A549 (cell line): Measurements from ENCODE around the gene COPS4. TPM values are rescaled to one million over a fixed set of nuclear protein-coding genes. Genes with fewer than 3 reads are reported as not detected.
A peak's percentile ranks its signal among the peaks of the same experiment; 100 is the strongest.
"Not testable (repeated sequence)": the region's sequence is repeated elsewhere in the genome, so short reads cannot be mapped to it uniquely, and the experiment has no call there.

Source experiments
- ATAC-seq, 2 experiments: fragments of 200-7000 bp in 1 of 2; fragments of >200 bp in 1 of 2; cut with Nextera tagmentation in 1 of 2; cut with Tn5 transposase in 1 of 2; 3 replicates each; pipeline versions ENCODE4 v1.8.0 to v1.9.1; 2018 to 2020; ENCODE audit warnings: mild to moderate bottlenecking in 1 of 2, moderate library complexity in 1 of 2
- CTCF ChIA-PET: fragments of 300-600 bp; sonication (Branson Sonifier 250); formaldehyde crosslinking; extraction: SDS; loops from one replicate; lab custom pipeline; 2021; ENCODE audit warnings: antibody characterized with exemption, inconsistent platforms; lab: Yijun Ruan, JAX
- POLR2A ChIA-PET: fragments of 350-600 bp; formaldehyde crosslinking; extraction: SDS; loops from one replicate; lab custom pipeline; 2021; ENCODE audit warnings: antibody characterized with exemption, inconsistent platforms; lab: Yijun Ruan, JAX
- DNase-seq, 2 experiments: peaks; one replicate each; pipeline versions ENCODE4 v3.0.0 to v3.0.0-alpha.2; 2011 to 2016; ENCODE audit warnings: low read depth in 1 of 2, low spot score in 1 of 2
- FAIRE-seq: peaks from 2 replicates; lab custom pipeline; 2011; peaks lifted over from hg19 to GRCh38; lab: Jason Lieb, UNC
- H3K27ac ChIP-seq, 2 experiments: fragments of >200 bp; sonication (Bioruptor Twin); formaldehyde crosslinking; 3 replicates each; pipeline ENCODE4 v1.5.1; 2016 to 2017
- H3K4me1 ChIP-seq: fragments of >200 bp; sonication (Bioruptor Twin); formaldehyde crosslinking; 3 replicates; pipeline ENCODE4 v1.6.1; 2016
- H3K4me2 ChIP-seq: fragments of >200 bp; sonication (Bioruptor Twin); formaldehyde crosslinking; 3 replicates; pipeline ENCODE4 v1.6.1; 2016
- H3K4me3 ChIP-seq: fragments of >200 bp; sonication (Bioruptor Twin); formaldehyde crosslinking; 3 replicates; pipeline ENCODE4 v1.5.1; 2016
- H3K9me3 ChIP-seq: fragments of >200 bp; sonication (Bioruptor Twin); formaldehyde crosslinking; 3 replicates; pipeline ENCODE4 v1.6.1; 2016
- CBX8 ChIP-seq: fragments of 200-600 bp; sonication (generic); IDR thresholded peaks from 2 replicates; pipeline ENCODE4 v1.6.1; 2016
- FOSL2 ChIP-seq, 2 experiments: fragments of 450-650 bp in 1 of 2; fragments of >200 bp in 1 of 2; sonication (Bioruptor Twin) in 1 of 2; formaldehyde crosslinking; IDR thresholded peaks; 2 replicates each; pipeline versions ENCODE4 v1.5.0 to v1.6.1; 2016 to 2020; ENCODE audit warnings: mild to moderate bottlenecking in 1 of 2, moderate library complexity in 1 of 2
- HDAC2 ChIP-seq: fragments of 200-600 bp; sonication (generic); IDR thresholded peaks from 2 replicates; pipeline ENCODE4 v1.6.1; 2016
- MYC ChIP-seq: IDR thresholded peaks from 2 replicates; pipeline ENCODE4 v1.6.1; 2012; ENCODE audit warnings: mild to moderate bottlenecking, inconsistent platforms, low read length, improper control_type of control experiment, borderline replicate concordance
- NFE2L2 ChIP-seq: fragments of 150-350 bp; conservative IDR thresholded peaks from 2 replicates; pipeline ENCODE4 v1.6.1; 2014; ENCODE audit warnings: low read length
- NR3C1 ChIP-seq: fragments of >200 bp; sonication (Bioruptor Twin); formaldehyde crosslinking; IDR thresholded peaks from 3 replicates; pipeline ENCODE4 v1.6.1; 2017
- PHF8 ChIP-seq: fragments of 200-600 bp; sonication (generic); IDR thresholded peaks from 2 replicates; pipeline ENCODE4 v1.6.1; 2016; ENCODE audit warnings: low read depth, mild to moderate bottlenecking, antibody characterized with exemption, moderate library complexity, borderline replicate concordance
- POLR2AphosphoS2 ChIP-seq: conservative IDR thresholded peaks from 2 replicates; pipeline ENCODE4 v1.6.1; 2012; ENCODE audit warnings: low read length, improper control_type of control experiment, inconsistent platforms
- RAD21 ChIP-seq, 2 experiments: fragments of >200 bp in 1 of 2; sonication (Bioruptor Twin) in 1 of 2; formaldehyde crosslinking in 1 of 2; IDR thresholded peaks in 1 of 2; conservative IDR thresholded peaks in 1 of 2; 2 replicates in 1 of 2; 3 replicates in 1 of 2; pipeline ENCODE4 v1.6.1; 2012 to 2018; ENCODE audit warnings: inconsistent platforms in 1 of 2
- ZNF302 ChIP-seq: fragments of 250-450 bp; sonication (Bioruptor Pico); IDR thresholded peaks from 2 replicates; pipeline ENCODE4 v1.9.0; 2021; ENCODE audit warnings: inconsistent platforms, mild to moderate bottlenecking, moderate library complexity
- WGBS: methylation state at CpG from one replicate; pipeline ENCODE4 v1.1.6; 2017; ENCODE audit errors: missing lambda C conversion rate; 5-methylcytosine and 5-hydroxymethylcytosine counted together
- polyA plus RNA-seq, 4 experiments: library from polyadenylated mRNA; depleted of rRNA in 3 of 4; stranded (reverse); fragments of >200 nt; fragmentation: RNase III in 1 of 4; extraction: RNeasy Plus Mini Kit Qiagen cat#74134 plus additional on column Dnase treatment in 1 of 4; gene quantifications; 2 replicates in 3 of 4; 3 replicates in 1 of 4; pipeline ENCODE4 v1.2.3, GENCODE V29; 2011 to 2017
- TF ChIP-seq, protein P1 (sequence below): IDR thresholded peaks from 2 replicates; pipeline ENCODE4 v1.6.1; 2012; ENCODE audit warnings: low read depth, borderline replicate concordance
- TF ChIP-seq, protein P2 (sequence below): fragments of 250-450 bp; sonication (Bioruptor Pico); IDR thresholded peaks from 2 replicates; pipeline ENCODE4 v1.5.0; 2021; ENCODE audit warnings: mild to moderate bottlenecking, moderate library complexity, borderline replicate concordance

The COPS4 gene
- polyA plus RNA-seq, 2 of the 4 experiments (the other 2 are of a cell fraction), result 36.5 to 36.8 TPM

DNA sequence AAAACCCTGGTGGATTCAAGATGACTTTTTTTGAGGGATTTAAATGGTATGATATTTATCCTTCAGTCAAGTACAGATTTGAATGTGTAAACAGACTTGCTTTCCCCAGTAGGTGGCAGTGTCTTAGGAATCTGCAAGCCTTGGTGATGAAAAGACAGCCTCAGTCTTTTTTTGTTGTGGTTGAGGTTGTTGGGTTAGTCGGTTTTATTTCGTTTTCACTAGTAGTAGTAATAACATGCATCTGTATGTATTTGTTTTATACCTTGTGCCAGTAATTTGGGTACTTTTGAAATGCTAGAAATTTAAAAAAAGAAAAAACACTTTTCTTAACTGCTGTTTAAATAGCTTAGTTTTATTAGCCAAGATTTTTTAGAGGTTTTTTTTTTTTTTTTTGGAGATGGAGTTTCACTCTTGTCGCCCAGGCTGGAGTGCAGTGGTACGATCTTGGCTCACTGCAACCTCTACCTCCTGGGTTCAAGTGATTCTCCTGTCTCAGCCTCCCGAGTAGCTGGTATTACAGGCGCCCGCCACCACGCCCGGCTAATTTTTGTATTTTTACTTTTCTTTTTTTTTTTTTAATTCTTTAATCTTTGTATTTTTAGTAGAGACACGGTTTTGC, 39.2 kb downstream of the COPS4 start (continued):
- TF ChIP-seq, protein P1, sequence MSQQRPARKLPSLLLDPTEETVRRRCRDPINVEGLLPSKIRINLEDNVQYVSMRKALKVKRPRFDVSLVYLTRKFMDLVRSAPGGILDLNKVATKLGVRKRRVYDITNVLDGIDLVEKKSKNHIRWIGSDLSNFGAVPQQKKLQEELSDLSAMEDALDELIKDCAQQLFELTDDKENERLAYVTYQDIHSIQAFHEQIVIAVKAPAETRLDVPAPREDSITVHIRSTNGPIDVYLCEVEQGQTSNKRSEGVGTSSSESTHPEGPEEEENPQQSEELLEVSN, result no peak

DNA sequence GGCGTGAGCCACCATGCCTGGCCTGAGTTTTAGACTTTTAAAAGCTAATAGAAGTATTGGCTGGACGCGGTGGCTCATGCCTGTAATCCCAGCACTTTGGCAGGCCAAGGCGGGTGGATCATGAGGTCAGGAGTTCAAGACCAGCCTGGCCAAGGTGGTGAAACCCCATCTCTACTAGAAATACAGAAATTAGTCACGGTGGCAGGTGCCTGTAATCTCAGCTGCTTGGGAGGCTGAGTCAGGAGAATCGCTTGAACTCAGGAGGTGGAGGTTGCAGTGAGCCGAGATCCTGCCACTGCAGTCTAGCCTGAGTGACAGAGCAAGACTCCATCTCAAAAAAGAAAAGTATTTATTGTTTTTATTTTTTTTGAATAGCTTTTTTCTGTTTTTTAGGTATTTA, 39.8 kb downstream of the COPS4 start:
- POLR2A ChIA-PET, result interaction anchor here (0.6 kb wide), 1 partner anchor 35 kb away, joined by 4 read pairs; no protein-coding TSS in a partner anchor

DNA sequence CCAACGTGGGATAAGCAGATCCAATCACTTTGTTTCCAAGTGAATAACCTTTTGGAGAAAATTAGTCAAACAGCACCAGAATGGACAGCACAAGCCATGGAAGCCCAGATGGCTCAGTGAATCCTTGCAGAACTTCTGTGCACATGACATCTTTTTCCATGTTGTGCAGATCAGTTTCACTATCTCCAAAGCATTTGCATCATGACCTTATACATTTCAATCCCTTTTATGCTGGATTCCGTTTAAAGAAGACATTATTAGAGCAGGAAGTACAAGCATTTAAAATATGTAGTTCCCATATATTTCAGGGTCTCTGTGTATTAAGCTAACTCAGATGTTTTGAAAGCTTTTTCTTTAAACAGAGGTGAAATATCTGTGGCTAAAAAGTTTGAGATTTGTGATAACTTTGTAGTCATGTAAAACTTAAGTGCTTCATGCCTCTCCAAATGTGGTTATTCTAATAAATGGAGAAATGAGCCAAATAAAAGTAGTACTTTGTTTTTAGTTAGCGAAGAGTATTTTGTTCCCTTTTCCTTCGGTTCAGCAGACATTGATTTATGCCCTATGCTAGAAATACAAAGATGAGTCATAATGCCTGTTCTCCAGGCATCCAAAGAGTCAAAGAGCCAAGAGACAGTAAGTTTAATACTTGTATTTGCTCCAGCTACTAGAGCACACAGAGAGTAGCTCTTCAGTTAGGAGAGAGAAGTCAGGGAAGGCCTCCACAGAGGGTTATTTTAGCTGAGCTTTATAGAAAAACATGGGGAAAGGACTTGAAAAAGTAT, 40.5 kb downstream of the COPS4 start:
- Histone ChIP-seq H3K4me3 (no peak overlapping the region), H3K4me1 (peaks cover 19% of the 10 kb centered on the region), H3K27ac (no peak overlapping the region), H3K4me2 (peak overlapping the region; percentile 32; the same call in 1 of the 3 replicates), H3K9me3 (no peaks in the 10 kb centered on the region)
- ChIA-PET POLR2A (interaction anchor here (1.8 kb wide), 1 partner anchor 35 kb away, joined by 4 read pairs; no protein-coding TSS in a partner anchor), CTCF (interaction anchor here (1.0 to 3.0 kb wide), 11 partner anchors 8 to 208 kb away, joined by 4 to 19 read pairs (median 6); partner anchors contain the start of gene COQ2)
- WGBS, result 57% methylated on average over 4 of the region's 4 CpGs
- ATAC-seq (no peak), FAIRE-seq (no peak), DNase-seq (no peak)
- TF ChIP-seq FOSL2 (IDR thresholded peaks at IDR 0.05), result no peak
- TF ChIP-seq FOSL2 (CRISPR knock-in tag; IDR thresholded peaks at IDR 0.05), result peak; percentile 30; the same call in 1 of the 2 replicates
- no peak for TF ChIP-seq ZNF302 (CRISPR knock-in tag)
- TF ChIP-seq HDAC2, result no peak
- TF ChIP-seq, protein P2, sequence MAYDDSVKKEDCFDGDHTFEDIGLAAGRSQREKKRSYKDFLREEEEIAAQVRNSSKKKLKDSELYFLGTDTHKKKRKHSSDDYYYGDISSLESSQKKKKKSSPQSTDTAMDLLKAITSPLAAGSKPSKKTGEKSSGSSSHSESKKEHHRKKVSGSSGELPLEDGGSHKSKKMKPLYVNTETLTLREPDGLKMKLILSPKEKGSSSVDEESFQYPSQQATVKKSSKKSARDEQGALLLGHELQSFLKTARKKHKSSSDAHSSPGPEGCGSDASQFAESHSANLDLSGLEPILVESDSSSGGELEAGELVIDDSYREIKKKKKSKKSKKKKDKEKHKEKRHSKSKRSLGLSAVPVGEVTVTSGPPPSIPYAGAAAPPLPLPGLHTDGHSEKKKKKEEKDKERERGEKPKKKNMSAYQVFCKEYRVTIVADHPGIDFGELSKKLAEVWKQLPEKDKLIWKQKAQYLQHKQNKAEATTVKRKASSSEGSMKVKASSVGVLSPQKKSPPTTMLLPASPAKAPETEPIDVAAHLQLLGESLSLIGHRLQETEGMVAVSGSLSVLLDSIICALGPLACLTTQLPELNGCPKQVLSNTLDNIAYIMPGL (CRISPR knock-in tag), result no peak

More for the DNA sequence above, 39.8 kb downstream of the COPS4 start:
- FAIRE-seq, ATAC-seq, H3K4me3 ChIP-seq, H3K4me2 ChIP-seq, H3K9me3 ChIP-seq, H3K27ac ChIP-seq, DNase-seq: not testable (repeated sequence)
- peaks cover 20% of the 10 kb centered on the region for H3K4me1 ChIP-seq
- WGBS, result 90% methylated on average over 7 of the region's 7 CpGs
- CTCF ChIA-PET, result interaction anchor here (0.6 to 3.0 kb wide), 18 partner anchors 9 to 209 kb away, joined by 3 to 19 read pairs (median 5); partner anchors contain the start of gene COQ2

DNA sequence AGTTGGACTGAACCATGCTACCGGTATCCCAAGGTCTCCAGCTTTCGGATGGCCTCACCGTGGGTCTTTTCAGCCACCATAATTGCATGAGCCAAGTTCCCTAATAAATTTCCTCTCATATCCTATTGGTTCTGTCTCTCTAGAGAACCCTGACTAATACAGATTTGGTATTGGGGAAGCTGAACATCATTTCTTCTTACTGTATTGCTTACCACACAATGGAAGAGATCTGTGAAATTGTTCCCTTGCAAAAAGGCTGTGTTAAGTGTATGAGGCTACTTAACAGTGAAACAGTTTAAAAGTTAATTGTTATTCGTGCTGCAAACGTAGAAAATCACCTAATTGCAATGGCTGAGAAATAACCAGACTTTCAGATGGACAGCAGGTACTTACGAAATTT, 45.6 kb downstream of the COPS4 start:
- no peak overlapping the region for H3K4me2 ChIP-seq
- FAIRE-seq (no peak), ATAC-seq (no peak), DNase-seq (no peak)
- 90% methylated on average over 6 of the region's 6 CpGs for WGBS
- TF ChIP-seq, protein P2 (CRISPR knock-in tag), result no peak
- no peak for TF ChIP-seq RAD21 (conservative IDR thresholded peaks at IDR 0.05 in 1 of 2, IDR thresholded peaks at IDR 0.05 in 1 of 2)
- TF ChIP-seq FOSL2 (IDR thresholded peaks at IDR 0.05), result no peak
- no peak for TF ChIP-seq FOSL2 (CRISPR knock-in tag; IDR thresholded peaks at IDR 0.05)
- no peak for TF ChIP-seq NFE2L2
- no peak for TF ChIP-seq PHF8
- no peak for TF ChIP-seq HDAC2
- no peak for TF ChIP-seq NR3C1
- TF ChIP-seq POLR2AphosphoS2, result no peak
- no peak for TF ChIP-seq MYC
- TF ChIP-seq CBX8, result no peak
- H3K27ac ChIP-seq, result no peak overlapping the region
- ChIA-PET POLR2A (no interaction called here), CTCF (interaction anchor here (1.3 to 1.5 kb wide), 2 partner anchors 180 to 202 kb away, joined by 3 to 5 read pairs; no protein-coding TSS in a partner anchor)
- peaks cover 5% of the 10 kb centered on the region; the same call in 2 of the 3 replicates for H3K4me1 ChIP-seq
- H3K9me3 ChIP-seq, result no peaks in the 10 kb centered on the region
- H3K4me3 ChIP-seq, result no peak overlapping the region
